Measurements from ENCODE around the gene FOLH1.
"Not testable (repeated sequence)": the region's sequence is repeated elsewhere in the genome, so short reads cannot be mapped to it uniquely, and the experiment has no call there.

Gene FOLH1

DNA sequence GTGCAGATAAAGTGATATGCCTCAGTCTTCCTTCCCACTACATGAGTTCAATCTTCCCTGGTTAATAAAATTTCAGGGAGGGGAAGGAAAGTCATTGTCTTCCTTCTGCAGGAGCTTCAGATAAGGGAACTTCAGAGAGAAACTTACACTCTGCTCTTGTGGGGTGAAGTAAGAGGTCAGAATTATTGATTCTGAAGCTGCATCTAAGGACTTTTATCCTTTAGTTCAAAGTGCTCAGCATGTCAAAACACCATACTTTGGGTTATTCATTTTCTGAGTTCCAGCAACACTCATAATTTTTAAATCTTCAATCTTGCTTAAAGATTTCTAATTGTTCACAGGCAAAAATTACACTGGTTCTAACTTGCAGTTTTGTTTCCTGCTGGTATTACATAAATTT is 33.0 kb downstream of the FOLH1 start:
- DNase-seq: not testable (repeated sequence)

DNA sequence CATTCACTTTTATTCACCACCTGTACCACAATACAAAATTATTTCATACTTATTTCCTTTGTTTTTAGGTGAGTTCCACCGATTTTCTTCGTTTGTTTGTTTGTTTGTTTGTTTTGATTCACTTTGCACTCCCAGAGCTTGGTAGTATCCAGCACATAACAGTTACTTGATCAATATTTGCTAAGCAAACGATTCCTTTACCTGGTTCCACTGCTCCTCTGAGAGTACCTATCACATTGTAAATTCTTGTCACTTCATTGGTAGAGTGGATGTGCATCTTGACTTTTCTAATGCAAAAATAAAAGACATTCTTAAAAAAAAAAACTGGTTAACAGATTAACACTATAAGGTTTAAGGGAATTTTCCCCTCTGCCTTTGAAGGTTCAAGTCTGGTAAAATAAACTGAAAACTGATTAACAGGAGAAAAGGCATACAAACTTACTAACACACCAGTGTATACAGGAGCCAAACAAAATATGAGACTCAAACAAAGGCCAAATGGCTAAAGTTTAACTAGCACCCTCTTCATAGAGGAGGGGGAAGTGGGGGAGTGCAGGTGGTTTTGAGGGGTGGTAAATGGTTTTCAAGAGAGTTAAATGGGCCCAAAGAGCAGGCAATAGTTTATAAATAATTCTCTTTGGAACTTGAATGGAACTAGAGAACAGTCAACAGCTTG is 33.6 kb downstream of the FOLH1 start:
- not testable (repeated sequence) for DNase-seq

DNA sequence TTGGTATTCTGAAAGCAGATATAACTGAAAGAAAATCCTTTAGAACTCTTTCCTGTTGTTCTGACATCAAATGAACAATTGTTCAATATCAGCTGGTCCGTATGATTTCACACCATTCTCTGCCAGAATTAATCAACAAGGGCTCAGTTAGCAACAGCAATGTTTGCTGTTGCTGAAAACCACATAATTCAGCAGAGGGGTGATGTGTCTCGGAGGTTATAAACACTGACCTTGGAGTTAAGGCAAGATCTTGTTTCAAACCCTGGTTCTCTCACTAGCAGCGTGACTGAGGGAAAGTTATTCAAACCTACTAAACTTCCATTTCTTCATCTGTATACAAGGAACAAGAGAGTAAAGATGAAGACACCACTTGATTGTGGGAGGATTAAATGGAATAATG is 36.8 kb downstream of the FOLH1 start:
- DNase-seq: not testable (repeated sequence)

DNA sequence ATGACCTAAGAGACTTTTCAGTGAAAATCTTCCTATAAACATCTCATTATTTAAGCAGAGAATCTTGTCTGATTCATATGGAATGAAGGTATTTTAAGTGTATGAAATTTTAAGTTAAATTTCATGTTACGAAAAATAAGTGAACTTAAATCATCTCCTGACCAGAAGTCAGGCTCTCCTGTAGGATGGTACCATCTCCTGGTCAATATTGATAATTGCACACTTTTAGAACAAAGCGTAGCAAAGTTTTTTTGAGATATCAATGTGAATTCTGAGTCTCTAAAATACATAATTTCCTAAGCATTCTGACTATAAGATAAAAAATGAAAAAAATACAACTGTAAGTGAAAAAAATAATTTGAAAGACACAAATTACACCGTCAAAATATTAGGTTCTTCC is 38.8 kb downstream of the FOLH1 start:
- not testable (repeated sequence) for DNase-seq

GRCh38 chr11:49168992-49169391 is 39.4 kb downstream of the FOLH1 start:
- not testable (repeated sequence) for DNase-seq

DNA sequence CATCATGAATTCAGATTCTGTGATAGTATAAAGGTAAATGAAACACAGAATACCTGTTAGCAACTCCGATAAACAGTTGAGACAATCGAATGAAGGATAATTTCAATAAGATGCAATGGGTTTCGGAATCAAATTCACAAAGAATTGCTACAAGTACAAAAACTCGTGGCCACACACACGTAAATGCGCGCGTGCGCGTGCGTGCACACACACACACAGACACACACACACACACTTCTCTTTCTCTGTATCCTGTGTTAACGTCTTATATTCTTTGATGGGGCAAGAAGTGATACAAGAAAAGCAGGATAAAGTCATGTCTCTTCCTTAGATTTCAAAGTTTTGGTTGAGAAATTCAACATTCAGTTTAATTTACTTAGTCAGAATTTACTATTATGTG is 57.2 kb downstream of the FOLH1 start:
- no peak for DNase-seq

GRCh38 chr11:49102356-49102755 is 106.0 kb downstream of the FOLH1 start:
- DNase-seq: not testable (repeated sequence)
